ENCODE results near the gene B3GNT2. TPM values are rescaled to one million over a fixed set of nuclear protein-coding genes. Genes with fewer than 3 reads are reported as not detected.

B3GNT2 gene
- total RNA-seq, 1 experiment from 2014 or later = 14.1 TPM

DNA sequence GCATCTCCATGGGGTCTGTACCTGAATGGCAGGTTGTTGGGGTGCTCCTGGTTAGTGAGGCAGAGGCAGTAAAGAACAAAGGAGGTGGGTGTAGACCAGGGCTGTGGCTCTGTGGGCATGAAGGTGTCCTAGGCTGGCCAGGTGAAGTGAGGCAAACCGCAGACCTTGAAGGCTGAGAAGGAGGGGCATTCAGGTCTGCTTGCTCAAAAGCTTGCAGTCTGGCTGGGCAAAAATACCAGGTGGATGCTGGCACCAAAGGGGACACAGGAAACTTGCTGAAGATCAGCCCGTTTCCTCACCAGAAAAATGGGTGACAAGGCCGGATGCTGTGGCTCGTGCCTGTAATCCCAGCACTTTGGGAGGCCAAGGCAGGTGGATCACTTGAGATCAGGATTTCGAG lies 6.7 kb upstream of the B3GNT2 start:
- no TSS peak for BruUV-seq (replicated peaks)
- in situ Hi-C loops (cut with HindIII; ENCODE audit: low pct_unique_long_range_greater_than_20kb, low sequenced_read_pairs) (no loop called here), intact Hi-C loops (cut with micrococcal nuclease; ENCODE audit: unreplicated experiment) (no loop called here)
- H3K27ac ChIP-seq (ENCODE audit: low read length) = no peak overlapping the region
- POLR2A ChIA-PET = no interaction called here
- DNase-seq (ENCODE audit: low read depth, low spot score) (no peak), ATAC-seq (no peak)
- H3K4me3 ChIP-seq (ENCODE audit: low read depth in 2 of 2, low read length in 2 of 2) = no peak overlapping the region
- H3K4me1 ChIP-seq (ENCODE audit: control insufficient read depth, insufficient read depth, low read length) = no peaks in the 10 kb centered on the region
- H3K36me3 ChIP-seq (ENCODE audit: control insufficient read depth, insufficient read depth, low read length) = no peaks in the 10 kb centered on the region
- H3K9me3 ChIP-seq (ENCODE audit: control insufficient read depth, insufficient read depth, low read depth, low read length) = no peaks in the 10 kb centered on the region
- CTCF ChIA-PET = no interaction called here
- no peaks in the 10 kb centered on the region for H3K27me3 ChIP-seq (ENCODE audit: control insufficient read depth, insufficient read depth, low read length)
- TF ChIP-seq, protein P1, sequence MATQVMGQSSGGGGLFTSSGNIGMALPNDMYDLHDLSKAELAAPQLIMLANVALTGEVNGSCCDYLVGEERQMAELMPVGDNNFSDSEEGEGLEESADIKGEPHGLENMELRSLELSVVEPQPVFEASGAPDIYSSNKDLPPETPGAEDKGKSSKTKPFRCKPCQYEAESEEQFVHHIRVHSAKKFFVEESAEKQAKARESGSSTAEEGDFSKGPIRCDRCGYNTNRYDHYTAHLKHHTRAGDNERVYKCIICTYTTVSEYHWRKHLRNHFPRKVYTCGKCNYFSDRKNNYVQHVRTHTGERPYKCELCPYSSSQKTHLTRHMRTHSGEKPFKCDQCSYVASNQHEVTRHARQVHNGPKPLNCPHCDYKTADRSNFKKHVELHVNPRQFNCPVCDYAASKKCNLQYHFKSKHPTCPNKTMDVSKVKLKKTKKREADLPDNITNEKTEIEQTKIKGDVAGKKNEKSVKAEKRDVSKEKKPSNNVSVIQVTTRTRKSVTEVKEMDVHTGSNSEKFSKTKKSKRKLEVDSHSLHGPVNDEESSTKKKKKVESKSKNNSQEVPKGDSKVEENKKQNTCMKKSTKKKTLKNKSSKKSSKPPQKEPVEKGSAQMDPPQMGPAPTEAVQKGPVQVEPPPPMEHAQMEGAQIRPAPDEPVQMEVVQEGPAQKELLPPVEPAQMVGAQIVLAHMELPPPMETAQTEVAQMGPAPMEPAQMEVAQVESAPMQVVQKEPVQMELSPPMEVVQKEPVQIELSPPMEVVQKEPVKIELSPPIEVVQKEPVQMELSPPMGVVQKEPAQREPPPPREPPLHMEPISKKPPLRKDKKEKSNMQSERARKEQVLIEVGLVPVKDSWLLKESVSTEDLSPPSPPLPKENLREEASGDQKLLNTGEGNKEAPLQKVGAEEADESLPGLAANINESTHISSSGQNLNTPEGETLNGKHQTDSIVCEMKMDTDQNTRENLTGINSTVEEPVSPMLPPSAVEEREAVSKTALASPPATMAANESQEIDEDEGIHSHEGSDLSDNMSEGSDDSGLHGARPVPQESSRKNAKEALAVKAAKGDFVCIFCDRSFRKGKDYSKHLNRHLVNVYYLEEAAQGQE (IDR thresholded peaks at IDR 0.05; ENCODE audit: insufficient read depth in 1 of 2, low read depth in 2 of 2, low read length in 1 of 2) = no peak
- TF ChIP-seq, protein P2, sequence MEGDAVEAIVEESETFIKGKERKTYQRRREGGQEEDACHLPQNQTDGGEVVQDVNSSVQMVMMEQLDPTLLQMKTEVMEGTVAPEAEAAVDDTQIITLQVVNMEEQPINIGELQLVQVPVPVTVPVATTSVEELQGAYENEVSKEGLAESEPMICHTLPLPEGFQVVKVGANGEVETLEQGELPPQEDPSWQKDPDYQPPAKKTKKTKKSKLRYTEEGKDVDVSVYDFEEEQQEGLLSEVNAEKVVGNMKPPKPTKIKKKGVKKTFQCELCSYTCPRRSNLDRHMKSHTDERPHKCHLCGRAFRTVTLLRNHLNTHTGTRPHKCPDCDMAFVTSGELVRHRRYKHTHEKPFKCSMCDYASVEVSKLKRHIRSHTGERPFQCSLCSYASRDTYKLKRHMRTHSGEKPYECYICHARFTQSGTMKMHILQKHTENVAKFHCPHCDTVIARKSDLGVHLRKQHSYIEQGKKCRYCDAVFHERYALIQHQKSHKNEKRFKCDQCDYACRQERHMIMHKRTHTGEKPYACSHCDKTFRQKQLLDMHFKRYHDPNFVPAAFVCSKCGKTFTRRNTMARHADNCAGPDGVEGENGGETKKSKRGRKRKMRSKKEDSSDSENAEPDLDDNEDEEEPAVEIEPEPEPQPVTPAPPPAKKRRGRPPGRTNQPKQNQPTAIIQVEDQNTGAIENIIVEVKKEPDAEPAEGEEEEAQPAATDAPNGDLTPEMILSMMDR (IDR thresholded peaks at IDR 0.05) = no peak
- TF ChIP-seq POLR2AphosphoS5 (IDR thresholded peaks at IDR 0.05; ENCODE audit: low read depth, low read length) = no peak
- no peak for TF ChIP-seq TCF7L2 (IDR thresholded peaks at IDR 0.05; ENCODE audit: low read depth, low read length)
- TF ChIP-seq SIN3A (IDR thresholded peaks at IDR 0.05; ENCODE audit: borderline replicate concordance, insufficient read depth, low read depth, low read length) = no peak

DNA sequence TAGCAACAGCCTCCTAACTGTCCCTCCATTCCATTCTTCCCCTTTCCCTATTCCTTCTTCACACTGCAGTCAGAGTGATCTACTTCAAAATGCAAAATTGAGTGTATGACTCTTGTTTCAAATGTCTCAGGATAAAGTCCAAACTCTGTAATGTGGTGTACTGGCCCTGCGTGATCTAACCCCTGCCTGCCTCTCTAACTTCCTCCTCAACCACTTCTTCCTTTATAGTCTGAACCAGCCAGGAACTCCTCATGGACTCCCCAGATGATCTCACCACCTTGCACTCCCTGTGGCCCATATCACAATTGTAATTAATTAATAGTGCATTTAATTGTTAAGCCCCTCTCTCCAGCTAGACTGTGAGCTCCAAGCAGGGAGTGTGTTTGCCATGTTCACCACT lies 3.1 kb upstream of the B3GNT2 start:
- POLR2A ChIA-PET = no interaction called here

More for the DNA sequence above, 3.1 kb upstream of the B3GNT2 start:
- Histone ChIP-seq H3K27ac (ENCODE audit: low read length) (no peak overlapping the region), H3K27me3 (ENCODE audit: control insufficient read depth, insufficient read depth, low read length) (no peaks in the 10 kb centered on the region), H3K36me3 (ENCODE audit: control insufficient read depth, insufficient read depth, low read length) (no peaks in the 10 kb centered on the region; the same call in 1 of the 2 replicates), H3K4me3 (ENCODE audit: low read depth in 2 of 2, low read length in 2 of 2) (no peak overlapping the region), H3K9me3 (ENCODE audit: control insufficient read depth, insufficient read depth, low read depth, low read length) (no peaks in the 10 kb centered on the region), H3K4me1 (ENCODE audit: control insufficient read depth, insufficient read depth, low read length) (peaks cover 7% of the 10 kb centered on the region; the same call in 1 of the 2 replicates)
- ATAC-seq (no peak), DNase-seq (ENCODE audit: low read depth, low spot score) (no peak)
- TF ChIP-seq SIN3A (IDR thresholded peaks at IDR 0.05; ENCODE audit: borderline replicate concordance, insufficient read depth, low read depth, low read length) (no peak), POLR2AphosphoS5 (IDR thresholded peaks at IDR 0.05; ENCODE audit: low read depth, low read length) (no peak), TCF7L2 (IDR thresholded peaks at IDR 0.05; ENCODE audit: low read depth, low read length) (no peak)
- TF ChIP-seq, protein P2 (IDR thresholded peaks at IDR 0.05) = no peak
- TF ChIP-seq, protein P1 (IDR thresholded peaks at IDR 0.05; ENCODE audit: insufficient read depth in 1 of 2, low read depth in 2 of 2, low read length in 1 of 2) = no peak
- intact Hi-C loops (cut with micrococcal nuclease; ENCODE audit: unreplicated experiment) (no loop called here), in situ Hi-C loops (cut with HindIII; ENCODE audit: low pct_unique_long_range_greater_than_20kb, low sequenced_read_pairs) (no loop called here)
- BruUV-seq (replicated peaks) = no TSS peak
- CTCF ChIA-PET = no interaction called here
